Subcutaneous adipose tissue (tissue), 4 donors: ENCODE measurements around the gene ZNF585A. TPM values are rescaled to one million over a fixed set of nuclear protein-coding genes. Genes with fewer than 3 reads are reported as not detected.

Experiments used
- total RNA-seq, 4 donors: library from RNA; depleted of rRNA; stranded (reverse); fragments of >200 nt; gene quantifications; one replicate each; pipeline ENCODE4 v1.1.0, GENCODE V29; 2016
- TF ChIP-seq, protein P1 (sequence below): fragments of 450-650 bp; IDR thresholded peaks from one replicate; pipeline ENCODE4 v1.5.1; 2016; ENCODE audit warnings: low read depth, mild to moderate bottlenecking, control low read depth, antibody characterized with exemption, moderate library complexity

ZNF585A gene
- 10 to 100 TPM in 2 of 4 donors, 1 to 10 TPM in 2; 1.9 to 14.8 (median 8.5) TPM for total RNA-seq

DNA sequence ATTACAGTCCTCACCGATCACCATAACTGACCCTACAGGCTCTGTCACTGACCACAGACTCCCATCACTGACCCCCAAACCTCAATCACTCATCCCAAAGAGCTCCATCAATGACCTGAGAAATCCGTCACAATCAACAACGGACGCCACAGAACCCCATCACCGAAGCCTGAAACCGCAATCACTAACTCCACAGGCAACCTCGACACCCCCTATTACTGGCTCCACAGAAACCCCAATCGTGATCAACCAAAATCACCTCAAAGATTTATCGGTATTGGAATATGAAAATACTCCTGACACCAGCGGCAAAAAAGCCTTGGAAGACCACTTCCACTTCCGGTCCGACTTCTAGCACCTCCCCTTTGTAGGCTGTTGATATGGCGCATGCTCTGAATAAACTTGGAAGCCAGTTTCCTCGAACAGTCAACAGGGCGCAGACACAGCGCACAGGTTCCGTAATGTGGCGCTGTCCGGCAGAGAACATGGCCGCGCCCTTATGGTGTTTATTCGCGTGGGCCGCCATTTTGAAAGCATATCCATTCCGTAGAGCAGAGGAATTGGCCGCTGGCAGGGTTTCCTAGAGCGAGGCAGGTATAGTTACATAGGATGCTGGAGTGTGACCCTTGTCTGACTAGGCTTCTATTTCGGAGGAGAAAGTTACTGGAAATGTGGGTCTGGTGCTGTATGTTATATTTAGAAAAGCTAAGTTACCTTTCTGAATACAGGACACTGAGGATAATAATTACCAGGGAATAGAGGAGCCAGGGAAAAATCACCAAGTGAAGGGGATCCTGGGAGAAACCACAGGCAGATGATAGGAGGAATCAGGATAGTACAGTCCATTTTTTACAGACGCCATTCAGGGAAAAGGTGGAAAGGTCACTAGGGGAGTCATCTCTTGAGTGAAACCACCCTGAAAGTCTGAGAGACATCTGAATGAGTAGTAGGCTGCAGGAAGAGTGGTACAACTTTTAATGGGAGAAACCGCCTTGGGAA, at the start of gene ZNF585A:
Gene ZNF585A (minus strand): TSS at position 328 of the 999 bp plus-strand sequence. CDS start 2,785 bp downstream, outside the sequence.
- TF ChIP-seq, protein P1, sequence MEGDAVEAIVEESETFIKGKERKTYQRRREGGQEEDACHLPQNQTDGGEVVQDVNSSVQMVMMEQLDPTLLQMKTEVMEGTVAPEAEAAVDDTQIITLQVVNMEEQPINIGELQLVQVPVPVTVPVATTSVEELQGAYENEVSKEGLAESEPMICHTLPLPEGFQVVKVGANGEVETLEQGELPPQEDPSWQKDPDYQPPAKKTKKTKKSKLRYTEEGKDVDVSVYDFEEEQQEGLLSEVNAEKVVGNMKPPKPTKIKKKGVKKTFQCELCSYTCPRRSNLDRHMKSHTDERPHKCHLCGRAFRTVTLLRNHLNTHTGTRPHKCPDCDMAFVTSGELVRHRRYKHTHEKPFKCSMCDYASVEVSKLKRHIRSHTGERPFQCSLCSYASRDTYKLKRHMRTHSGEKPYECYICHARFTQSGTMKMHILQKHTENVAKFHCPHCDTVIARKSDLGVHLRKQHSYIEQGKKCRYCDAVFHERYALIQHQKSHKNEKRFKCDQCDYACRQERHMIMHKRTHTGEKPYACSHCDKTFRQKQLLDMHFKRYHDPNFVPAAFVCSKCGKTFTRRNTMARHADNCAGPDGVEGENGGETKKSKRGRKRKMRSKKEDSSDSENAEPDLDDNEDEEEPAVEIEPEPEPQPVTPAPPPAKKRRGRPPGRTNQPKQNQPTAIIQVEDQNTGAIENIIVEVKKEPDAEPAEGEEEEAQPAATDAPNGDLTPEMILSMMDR, result no peak

- TF ChIP-seq, protein P1, result no peak
Measured at GRCh38 chr19:37221136-37221535, 48.6 kb upstream of the ZNF585A start.

GRCh38 chr19:37220383-37220782, 47.9 kb upstream of the ZNF585A start:
- TF ChIP-seq, protein P1, result no peak

GRCh38 chr19:37218592-37218935, 46.1 kb upstream of the ZNF585A start:
- TF ChIP-seq, protein P1, result no peak

DNA sequence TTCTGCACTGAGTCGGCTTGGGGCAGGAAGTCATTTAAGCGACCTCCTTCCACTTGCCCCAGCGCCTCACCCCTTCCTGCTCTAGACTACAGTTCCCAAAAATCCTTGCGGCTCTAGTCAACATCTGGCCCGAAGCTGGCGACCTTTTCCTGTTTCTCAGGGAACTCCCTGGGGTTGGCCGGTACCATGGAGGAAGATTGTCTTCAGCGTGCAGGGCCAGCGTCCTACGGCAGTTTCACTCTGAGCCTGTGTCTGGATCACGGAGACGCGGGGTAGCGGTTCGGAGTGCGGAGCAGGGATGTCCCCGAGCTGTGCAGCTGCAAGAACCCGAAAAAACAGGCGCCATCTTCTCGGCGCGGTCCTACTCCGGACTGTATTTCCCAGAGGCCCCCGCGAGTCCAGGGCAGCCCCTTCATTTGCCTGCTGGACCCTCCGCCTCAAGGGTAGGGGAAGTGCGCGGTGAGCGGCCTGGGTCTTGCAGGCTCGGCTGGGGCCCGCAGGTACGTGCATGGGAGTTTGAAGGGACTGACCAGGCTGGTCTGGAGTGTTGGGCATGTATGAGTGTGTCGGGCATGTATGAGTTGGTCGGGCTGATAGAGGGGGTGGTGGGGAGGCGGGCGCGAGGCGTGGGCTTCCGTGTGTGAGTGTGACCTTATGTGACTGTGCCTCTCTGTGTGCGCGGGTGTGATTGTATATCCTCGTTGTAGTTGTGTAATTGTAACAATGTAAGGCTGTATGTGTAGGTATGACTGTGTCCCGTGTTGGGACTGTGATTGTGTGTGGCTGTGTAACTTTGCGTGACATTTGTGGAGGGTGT, 45.5 kb upstream of the ZNF585A start, which contains the start of gene ZNF383:
Gene ZNF383 (plus strand): TSS at position 440 of the 817 bp plus-strand sequence. CDS start 12,240 bp downstream, outside the sequence.
- TF ChIP-seq, protein P1, result no peak

- TF ChIP-seq, protein P1, result no peak
Measured at GRCh38 chr19:37217480-37217774, 44.9 kb upstream of the ZNF585A start.

GRCh38 chr19:37197768-37198167, 25.3 kb upstream of the ZNF585A start:
- TF ChIP-seq, protein P1, result no peak
